H9 (cell line): ENCODE data around the gene PIM3. TPM values are rescaled to one million over a fixed set of nuclear protein-coding genes. Genes with fewer than 3 reads are reported as not detected.

ENCODE experiments used
- DNase-seq: peaks from one replicate; pipeline ENCODE4 v3.0.0-alpha.2; 2017
- H2AFZ ChIP-seq: one replicate; pipeline ENCODE4 v1.6.1; 2013; ENCODE audit warnings: mild to moderate bottlenecking, low read length, control low read depth, moderate library complexity
- H2AK5ac ChIP-seq: 2 replicates; pipeline ENCODE4 v1.6.1; 2013; ENCODE audit warnings: low read length, control low read depth, mixed read lengths; ENCODE audit not compliant: insufficient read length
- H2BK120ac ChIP-seq: one replicate; pipeline ENCODE4 v1.6.1; 2013; ENCODE audit warnings: low read depth, mild to moderate bottlenecking, low read length, control low read depth, inconsistent platforms; ENCODE audit not compliant: poor library complexity, severe bottlenecking
- H2BK12ac ChIP-seq: 2 replicates; pipeline ENCODE4 v1.6.1; 2013; ENCODE audit warnings: low read length, control low read depth, mixed read lengths, low read depth; ENCODE audit not compliant: insufficient read length
- H2BK15ac ChIP-seq: 2 replicates; pipeline ENCODE4 v1.6.1; 2013; ENCODE audit warnings: low read depth, low read length, control low read depth
- H2BK20ac ChIP-seq: one replicate; pipeline ENCODE4 v1.6.1; 2013; ENCODE audit warnings: low read depth, mild to moderate bottlenecking, low read length, control low read depth, inconsistent platforms; ENCODE audit not compliant: poor library complexity, severe bottlenecking
- H2BK5ac ChIP-seq: 2 replicates; pipeline ENCODE4 v1.6.1; 2013; ENCODE audit warnings: low read length, control low read depth, mixed read lengths; ENCODE audit not compliant: insufficient read length
- H3K14ac ChIP-seq: 2 replicates; pipeline ENCODE4 v1.6.1; 2013; ENCODE audit warnings: low read length, control low read depth; ENCODE audit not compliant: insufficient read depth
- H3K18ac ChIP-seq: 2 replicates; pipeline ENCODE4 v1.6.1; 2013; ENCODE audit warnings: low read depth, mild to moderate bottlenecking, mixed read lengths, low read length, control low read depth; ENCODE audit not compliant: insufficient read length
- H3K23ac ChIP-seq: 2 replicates; pipeline ENCODE4 v1.6.1; 2013; ENCODE audit warnings: low read length, control low read depth, mixed read lengths, low read depth; ENCODE audit not compliant: insufficient read length
- H3K23me2 ChIP-seq: 2 replicates; pipeline ENCODE4 v1.6.1; 2013; ENCODE audit warnings: low read depth, mild to moderate bottlenecking, mixed read lengths, low read length, control low read depth; ENCODE audit not compliant: insufficient read length, poor library complexity, severe bottlenecking
- H3K27ac ChIP-seq: 2 replicates; pipeline ENCODE4 v1.5.1; 2013; ENCODE audit warnings: low read length, control low read depth, mixed read lengths, low read depth; ENCODE audit not compliant: insufficient read length
- H3K27me3 ChIP-seq: 2 replicates; pipeline ENCODE4 v1.6.1; 2013; ENCODE audit warnings: low read length, control low read depth, inconsistent platforms; ENCODE audit not compliant: insufficient read depth
- H3K4ac ChIP-seq: 2 replicates; pipeline ENCODE4 v1.6.1; 2013; ENCODE audit warnings: low read depth, mild to moderate bottlenecking, control low read depth, inconsistent platforms, low read length, moderate library complexity
- H3K4me1 ChIP-seq: 2 replicates; pipeline ENCODE4 v1.6.1; 2013; ENCODE audit warnings: low read length, control low read depth, inconsistent platforms; ENCODE audit not compliant: insufficient read depth
- H3K4me2 ChIP-seq: 2 replicates; pipeline ENCODE4 v1.6.1; 2013; ENCODE audit warnings: low read length, control low read depth, mixed read lengths; ENCODE audit not compliant: insufficient read length, insufficient read depth
- H3K56ac ChIP-seq: 2 replicates; pipeline ENCODE4 v1.6.1; 2013; ENCODE audit warnings: low read depth, mild to moderate bottlenecking, mixed read lengths, low read length, control low read depth; ENCODE audit not compliant: insufficient read length
- H3K79me1 ChIP-seq: 2 replicates; pipeline ENCODE4 v1.6.1; 2013; ENCODE audit warnings: low read depth, mild to moderate bottlenecking, moderate library complexity, low read length, control low read depth, inconsistent platforms; ENCODE audit not compliant: insufficient read depth, poor library complexity, severe bottlenecking
- H3K79me2 ChIP-seq: 2 replicates; pipeline ENCODE4 v1.6.1; 2013; ENCODE audit warnings: low read length, control low read depth, inconsistent platforms; ENCODE audit not compliant: insufficient read depth
- H3K9ac ChIP-seq: 2 replicates; pipeline ENCODE4 v1.6.1; 2013; ENCODE audit warnings: low read length, control low read depth, mixed read lengths; ENCODE audit not compliant: insufficient read length; ENCODE audit errors: extremely low read depth
- H3K9me3 ChIP-seq: one replicate; pipeline ENCODE4 v1.6.1; 2013; ENCODE audit warnings: low read depth, low read length, inconsistent platforms; ENCODE audit not compliant: control insufficient read depth
- H3T11ph ChIP-seq: one replicate; pipeline ENCODE4 v1.6.1; 2013; ENCODE audit warnings: mild to moderate bottlenecking, low read length, control low read depth, inconsistent platforms
- H4K20me1 ChIP-seq: one replicate; pipeline ENCODE4 v1.6.1; 2013; ENCODE audit not compliant: control insufficient read depth, insufficient read length, insufficient read depth
- H4K5ac ChIP-seq: 2 replicates; pipeline ENCODE4 v1.6.1; 2013; ENCODE audit warnings: low read depth, mild to moderate bottlenecking, mixed read lengths, low read length, control low read depth; ENCODE audit not compliant: insufficient read length
- H4K8ac ChIP-seq: replicated peaks from 2 replicates; pipeline ENCODE4 v1.6.1; 2013; ENCODE audit warnings: low read length, control low read depth, mixed read lengths, low read depth; ENCODE audit not compliant: insufficient read length
- H4K91ac ChIP-seq: 2 replicates; pipeline ENCODE4 v1.6.1; 2013; ENCODE audit warnings: low read depth, mild to moderate bottlenecking, moderate library complexity, mixed read lengths, low read length, control low read depth; ENCODE audit not compliant: insufficient read length
- H3K27ac Mint-ChIP-seq, 3 experiments: 2 replicates in 2 of 3; 3 replicates in 1 of 3; pipeline ENCODE4 v1.8.0; 2020 to 2021; ENCODE audit warnings: mixed read lengths in 3 of 3, mild to moderate bottlenecking in 1 of 3, moderate library complexity in 1 of 3
- H3K27me3 Mint-ChIP-seq: 2 replicates; pipeline ENCODE4 v1.8.0; 2021; ENCODE audit warnings: low read depth, mild to moderate bottlenecking, moderate library complexity, mixed read lengths
- H3K36me3 Mint-ChIP-seq, 3 experiments: 2 replicates in 2 of 3; 3 replicates in 1 of 3; pipeline ENCODE4 v1.8.0; 2020 to 2021; ENCODE audit warnings: low read depth in 3 of 3, mixed read lengths in 3 of 3; ENCODE audit not compliant: insufficient read depth in 1 of 3
- H3K4me1 Mint-ChIP-seq, 2 experiments: 2 replicates each; pipeline ENCODE4 v1.8.0; 2020; ENCODE audit warnings: mixed read lengths in 2 of 2
- H3K4me3 Mint-ChIP-seq, 2 experiments: 2 replicates in 1 of 2; 3 replicates in 1 of 2; pipeline ENCODE4 v1.8.0; 2020 to 2021; ENCODE audit warnings: mild to moderate bottlenecking in 2 of 2, mixed read lengths in 2 of 2, moderate library complexity in 1 of 2
- H3K9me3 Mint-ChIP-seq, 2 experiments: 2 replicates in 1 of 2; 3 replicates in 1 of 2; pipeline ENCODE4 v1.8.0; 2020; ENCODE audit warnings: mild to moderate bottlenecking in 2 of 2, mixed read lengths in 2 of 2, moderate library complexity in 1 of 2
- CTCF ChIP-seq: fragments of 200-600 bp; sonication (generic); conservative IDR thresholded peaks from 3 replicates; pipeline ENCODE4 v1.8.0; 2021; ENCODE audit warnings: antibody characterized with exemption, mild to moderate bottlenecking
- WGBS: extraction: QIAGEN DNeasy Blood & Tissue Kit; methylation state at CpG from one replicate; pipeline ENCODE4 v1.1.7; 2013; ENCODE audit warnings: missing lambda C conversion rate, low lambda C conversion rate, mixed read lengths; ENCODE audit not compliant: insufficient read length; ENCODE audit errors: extremely low coverage; 5-methylcytosine and 5-hydroxymethylcytosine counted together
- total RNA-seq: library from RNA; stranded (reverse); gene quantifications from 2 replicates; pipeline ENCODE4 v1.2.1, GENCODE V29; 2021

The PIM3 gene
- total RNA-seq, 1 experiment from 2014 or later = 43.4 TPM

GRCh38 chr22:50007057-50007511 is 46.5 kb downstream of the PIM3 start:
- Histone ChIP-seq H4K8ac (no peak overlapping the region), H2BK20ac (no peak overlapping the region), H3K18ac (no peak overlapping the region), H3K14ac (no peak overlapping the region), H3K23ac (no peak overlapping the region), H4K91ac (no peak overlapping the region), H3K27me3 (no peaks in the 10 kb centered on the region; the same call in 1 of the 2 replicates), H2BK120ac (no peak overlapping the region), H2BK12ac (no peak overlapping the region), H3K4ac (no peak overlapping the region), H2AFZ (no peak overlapping the region), H2AK5ac (no peak overlapping the region), H3T11ph (no peak overlapping the region), H3K27ac (no peak overlapping the region), H3K23me2 (no peaks in the 10 kb centered on the region), H3K79me2 (no peaks in the 10 kb centered on the region), H2BK5ac (no peak overlapping the region), H3K4me2 (no peak overlapping the region), H4K5ac (no peak overlapping the region), H3K56ac (no peak overlapping the region), H3K9me3 (no peaks in the 10 kb centered on the region), H3K4me1 (no peaks in the 10 kb centered on the region), H2BK15ac (no peak overlapping the region), H3K9ac (no peak overlapping the region), H4K20me1 (no peaks in the 10 kb centered on the region), H3K79me1 (no peaks in the 10 kb centered on the region)
- WGBS = no CpG with 5 or more reads among the region's 3 CpGs
- H3K4me3 Mint-ChIP-seq = no peak overlapping the region
- H3K27me3 Mint-ChIP-seq = peaks cover 13% of the 10 kb centered on the region
- H3K9me3 Mint-ChIP-seq = no peaks in the 10 kb centered on the region; a peak in 1 of 5 replicates
- no peak overlapping the region for H3K27ac Mint-ChIP-seq
- TF ChIP-seq CTCF = no peak
- no peaks in the 10 kb centered on the region for H3K36me3 Mint-ChIP-seq
- peaks cover 13 to 30% of the 10 kb centered on the region in 2 experiments; a peak in 3 of 4 replicates for H3K4me1 Mint-ChIP-seq
- no peak for DNase-seq
